ENCODE data around the gene CXCR3. TPM values are rescaled to one million over a fixed set of nuclear protein-coding genes. Genes with fewer than 3 reads are reported as not detected.
"Not testable (repeated sequence)": the region's sequence is repeated elsewhere in the genome, so short reads cannot be mapped to it uniquely, and the experiment has no call there.

Gene CXCR3
- total RNA-seq, 1 donor from 2014 or later = not detected

DNA sequence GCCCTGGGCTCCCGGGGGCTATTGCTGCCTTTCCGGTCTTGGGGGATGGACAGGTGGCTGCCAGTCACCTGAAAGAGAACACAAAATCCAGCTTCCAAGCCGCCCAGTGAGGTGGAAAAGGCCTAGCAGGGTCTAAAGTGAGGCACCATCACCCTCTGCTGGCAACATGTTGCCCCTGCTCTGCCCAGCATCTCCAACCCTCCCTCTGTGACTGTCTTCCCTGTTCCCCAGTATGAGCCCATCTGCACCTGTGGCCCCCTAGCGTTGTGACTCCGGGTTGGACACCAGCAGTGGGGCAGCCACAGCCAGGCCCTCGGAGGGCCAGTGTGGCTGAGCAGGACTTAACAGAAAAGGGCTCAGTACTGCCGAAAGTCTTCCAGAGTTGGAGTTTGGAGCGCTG lies 45.9 kb upstream of the CXCR3 start:
- not testable (repeated sequence) for H3K27ac Mint-ChIP-seq; H3K4me1 Mint-ChIP-seq (ENCODE audit: unreplicated experiment); DNase-seq (ENCODE audit: extremely low spot score, unreplicated experiment); H3K9me3 Mint-ChIP-seq; H3K27me3 Mint-ChIP-seq; H3K36me3 Mint-ChIP-seq; H3K4me3 Mint-ChIP-seq
- peak; percentile 57 for TF ChIP-seq CTCF (conservative IDR thresholded peaks at IDR 0.05)

GRCh38 chrX:71663238-71663637 lies 44.9 kb upstream of the CXCR3 start:
- H3K27me3 Mint-ChIP-seq; H3K4me3 Mint-ChIP-seq; H3K4me1 Mint-ChIP-seq (ENCODE audit: unreplicated experiment); DNase-seq (ENCODE audit: extremely low spot score, unreplicated experiment); H3K27ac Mint-ChIP-seq; H3K36me3 Mint-ChIP-seq; H3K9me3 Mint-ChIP-seq: not testable (repeated sequence)

GRCh38 chrX:71662654-71663053 lies 44.3 kb upstream of the CXCR3 start:
- H3K4me3 Mint-ChIP-seq; H3K36me3 Mint-ChIP-seq; H3K9me3 Mint-ChIP-seq; DNase-seq (ENCODE audit: extremely low spot score, unreplicated experiment); H3K27ac Mint-ChIP-seq; H3K4me1 Mint-ChIP-seq (ENCODE audit: unreplicated experiment); H3K27me3 Mint-ChIP-seq: not testable (repeated sequence)

- Mint-ChIP-seq H3K27me3 (no peaks in the 10 kb centered on the region), H3K27ac (no peak overlapping the region), H3K9me3 (no peaks in the 10 kb centered on the region), H3K36me3 (no peaks in the 10 kb centered on the region), H3K4me1 (ENCODE audit: unreplicated experiment) (no peaks in the 10 kb centered on the region), H3K4me3 (no peak overlapping the region)
- no peak for TF ChIP-seq CTCF (conservative IDR thresholded peaks at IDR 0.05)
- DNase-seq (ENCODE audit: extremely low spot score, unreplicated experiment) = no peak
These were observed 43.6 kb upstream of the CXCR3 start for GRCh38 chrX:71661919-71662318.

- no peak for TF ChIP-seq CTCF (conservative IDR thresholded peaks at IDR 0.05)
- Mint-ChIP-seq H3K4me3 (no peak overlapping the region), H3K27me3 (no peaks in the 10 kb centered on the region), H3K4me1 (ENCODE audit: unreplicated experiment) (no peaks in the 10 kb centered on the region), H3K27ac (no peak overlapping the region), H3K9me3 (no peaks in the 10 kb centered on the region), H3K36me3 (no peaks in the 10 kb centered on the region)
- DNase-seq (ENCODE audit: extremely low spot score, unreplicated experiment) = no peak
These were observed 42.5 kb upstream of the CXCR3 start for GRCh38 chrX:71660562-71661416.

- no peak for DNase-seq (ENCODE audit: extremely low spot score, unreplicated experiment)
- H3K4me3 Mint-ChIP-seq = no peak overlapping the region
- TF ChIP-seq CTCF (conservative IDR thresholded peaks at IDR 0.05) = no peak
- H3K27ac Mint-ChIP-seq = no peak overlapping the region
- no peaks in the 10 kb centered on the region for H3K4me1 Mint-ChIP-seq (ENCODE audit: unreplicated experiment)
- no peaks in the 10 kb centered on the region for H3K27me3 Mint-ChIP-seq
- no peaks in the 10 kb centered on the region for H3K9me3 Mint-ChIP-seq
- no peaks in the 10 kb centered on the region for H3K36me3 Mint-ChIP-seq
These were observed 41.6 kb upstream of the CXCR3 start for GRCh38 chrX:71659959-71660358.

All from type B pancreatic cell (in vitro differentiated cells).